AG04450 (cell line): ENCODE results near the gene EPPIN. TPM values are rescaled to one million over a fixed set of nuclear protein-coding genes. Genes with fewer than 3 reads are reported as not detected.

Experiments
- CTCF ChIA-PET: fragments of 300-600, 350-600 bp; formaldehyde crosslinking; extraction: SDS; loops from one replicate; lab custom pipeline; 2022; ENCODE audit warnings: antibody characterized with exemption, inconsistent platforms; lab: Charles Lee
- POLR2A ChIA-PET: fragments of 350-600 bp; formaldehyde crosslinking; extraction: SDS; loops from one replicate; lab custom pipeline; 2021; ENCODE audit warnings: antibody characterized with exemption, inconsistent platforms; lab: Yijun Ruan, JAX
- DNase-seq: peaks from one replicate; pipeline ENCODE4 v3.0.0-alpha.2; 2011; ENCODE audit warnings: low read depth, low spot score
- H3K27ac ChIP-seq: one replicate; pipeline ENCODE4 v1.5.1; 2012; ENCODE audit warnings: low read depth, low read length, control low read depth
- H3K27me3 ChIP-seq: one replicate; pipeline ENCODE4 v1.6.0; 2012; ENCODE audit warnings: low read length; ENCODE audit not compliant: control insufficient read depth, insufficient read depth
- H3K4me3 ChIP-seq: 2 replicates; pipeline ENCODE4 v1.5.1; 2011; ENCODE audit warnings: mild to moderate bottlenecking, low read depth, low read length, control low read depth
- H3K9me3 ChIP-seq: 2 replicates; pipeline ENCODE4 v1.5.1; 2012; ENCODE audit warnings: low read length; ENCODE audit not compliant: control insufficient read depth, insufficient read depth
- CTCF ChIP-seq: IDR thresholded peaks from 2 replicates; pipeline ENCODE4 v1.5.1; 2011; ENCODE audit warnings: low read depth, low read length, control low read depth, inconsistent platforms
- polyA plus RNA-seq: library from polyadenylated mRNA; depleted of rRNA; stranded (reverse); fragments of >200 nt; gene quantifications from 2 replicates; pipeline ENCODE4 v1.2.3, GENCODE V29; 2011

Gene EPPIN
- polyA plus RNA-seq, 1 experiment: not detected

GRCh38 chr20:45555198-45555597 is 8.0 kb upstream of the EPPIN start:
- ChIA-PET CTCF (no interaction called here), POLR2A (no interaction called here)
- H3K27ac ChIP-seq: no peak overlapping the region
- no peak for DNase-seq
- no peaks in the 10 kb centered on the region for H3K27me3 ChIP-seq
- no peaks in the 10 kb centered on the region for H3K9me3 ChIP-seq
- no peak overlapping the region for H3K4me3 ChIP-seq
- TF ChIP-seq CTCF: no peak

- ChIA-PET POLR2A (no interaction called here), CTCF (no interaction called here)
- no peak for TF ChIP-seq CTCF
- Histone ChIP-seq H3K27me3 (peaks cover 3% of the 10 kb centered on the region), H3K4me3 (no peak overlapping the region), H3K9me3 (no peaks in the 10 kb centered on the region), H3K27ac (no peak overlapping the region)
- DNase-seq: no peak
These were observed 5.3 kb upstream of the EPPIN start for GRCh38 chr20:45552456-45552855.

GRCh38 chr20:45550765-45551164 is 3.6 kb upstream of the EPPIN start:
- CTCF ChIA-PET: interaction anchor here (1.4 kb wide), 1 partner anchor 221 kb away, joined by 7 read pairs; no protein-coding TSS in a partner anchor
- H3K4me3 ChIP-seq: no peak overlapping the region
- no peak for TF ChIP-seq CTCF

GRCh38 chr20:45548410-45548809 is 1.2 kb upstream of the EPPIN start:
- peaks cover 9% of the 10 kb centered on the region for H3K27me3 ChIP-seq
- no peak for DNase-seq
- POLR2A ChIA-PET: no interaction called here
- no peaks in the 10 kb centered on the region for H3K9me3 ChIP-seq
- H3K4me3 ChIP-seq: no peak overlapping the region
- CTCF ChIA-PET: interaction anchor here (1.8 kb wide), 1 partner anchor 223 kb away, joined by 10 read pairs; no protein-coding TSS in a partner anchor
- no peak overlapping the region for H3K27ac ChIP-seq
- TF ChIP-seq CTCF: no peak

More at GRCh38 chr20:45550765-45551164, 3.6 kb upstream of the EPPIN start:
- Histone ChIP-seq H3K27ac (no peak overlapping the region), H3K9me3 (no peaks in the 10 kb centered on the region), H3K27me3 (peaks cover 9% of the 10 kb centered on the region)
- DNase-seq: no peak
- POLR2A ChIA-PET: interaction anchor here (0.6 kb wide), 1 partner anchor 203 kb away, joined by 3 read pairs; no protein-coding TSS in a partner anchor

GRCh38 chr20:45545754-45546453 is 1.3 kb downstream of the EPPIN start:
- H3K4me3 ChIP-seq: no peak overlapping the region
- H3K27me3 ChIP-seq: peaks cover 9% of the 10 kb centered on the region
- DNase-seq: peak; percentile 1
- H3K9me3 ChIP-seq: no peaks in the 10 kb centered on the region
- TF ChIP-seq CTCF: peak; percentile 52
- ChIA-PET CTCF (interaction anchor here (1.3 kb wide), 1 partner anchor 225 kb away, joined by 13 read pairs; no protein-coding TSS in a partner anchor), POLR2A (no interaction called here)
- H3K27ac ChIP-seq: no peak overlapping the region
